Left lung (tissue), 10 donors: Measurements from ENCODE around the gene PDE8B. TPM values are rescaled to one million over a fixed set of nuclear protein-coding genes. Genes with fewer than 3 reads are reported as not detected.
A peak's percentile ranks its signal among the peaks of the same experiment; 100 is the strongest.

Experiments
- ATAC-seq: fragments of 200-7000 bp; cut with Tn5 transposase; one replicate; pipeline ENCODE4 v1.9.1; 2020; ENCODE audit warnings: moderate library complexity
- DNase-seq, 4 donors: peaks; one replicate each; pipeline ENCODE4 v3.0.0-alpha.2; 2013 to 2020
- H3K27ac ChIP-seq, 2 donors: fragments of 200-600 bp; sonication (generic) in 1 of 2; one replicate each; pipeline versions ENCODE4 v1.5.0 to v1.8.0; 2020 to 2021
- H3K27me3 ChIP-seq, 2 donors: fragments of 200-600 bp; sonication (generic) in 1 of 2; one replicate each; pipeline versions ENCODE4 v1.5.0 to v1.8.0; 2020 to 2021
- H3K36me3 ChIP-seq, 2 donors: fragments of 200-600 bp; sonication (generic) in 1 of 2; one replicate each; pipeline versions ENCODE4 v1.5.0 to v1.8.0; 2020 to 2021
- H3K4me1 ChIP-seq, 2 donors: fragments of 200-600 bp; one replicate each; pipeline ENCODE4 v1.8.0; 2021
- H3K4me3 ChIP-seq, 2 donors: fragments of 200-600 bp; sonication (generic) in 1 of 2; one replicate each; pipeline versions ENCODE4 v1.5.0 to v1.8.0; 2020 to 2021; ENCODE audit warnings: mild to moderate bottlenecking in 1 of 2
- H3K9me3 ChIP-seq, 2 donors: fragments of 200-600 bp; sonication (generic) in 1 of 2; one replicate each; pipeline versions ENCODE4 v1.5.0 to v1.8.0; 2020 to 2021
- CTCF ChIP-seq, 2 donors: fragments of 200-600 bp; sonication (generic) in 1 of 2; IDR thresholded peaks; one replicate each; pipeline versions ENCODE4 v1.5.0 to v1.8.0; 2021; ENCODE audit warnings: antibody characterized with exemption in 2 of 2
- intact Hi-C, 2 donors: fragments of 100-400 bp; cut with DNase I; formaldehyde crosslinking; loops; one replicate each; pipeline versions ENCODE4 v1.11.2 to v1.14.2; 2022
- polyA plus RNA-seq, 6 donors: library from polyadenylated mRNA; unstranded; fragments of 120-200 nt; gene quantifications; one replicate each; pipeline ENCODE4 v1.2.1, GENCODE V29; 2013; ENCODE audit not compliant: insufficient read length in 6 of 6
- total RNA-seq, 2 donors: library from RNA; stranded (reverse); fragmentation: NEBNext Ultra II Directional; extraction: Animal tissue kit (Norgen Biotek cat#: 25700); gene quantifications; one replicate each; pipeline ENCODE4 v1.2.1, GENCODE V29; 2021
- donor health status: DM: no; HTN: yes; CAD: no.
- donor health status: DM: no; HTN: no; CAD: no.

PDE8B gene
- total and polyA plus RNA-seq, 8 donors: 3.3 to 8.7 (median 6.5) TPM

- no peaks in the 10 kb centered on the region for H3K27me3 ChIP-seq
- H3K27ac ChIP-seq: no peak overlapping the region
- H3K4me3 ChIP-seq: no peak overlapping the region
- no peak for TF ChIP-seq CTCF (IDR thresholded peaks at IDR 0.05)
- ATAC-seq (no peak), DNase-seq (no peak)
- H3K9me3 ChIP-seq: no peaks in the 10 kb centered on the region
- intact Hi-C loops: no loop called here
- peaks cover 0 to 3% of the 10 kb centered on the region in 2 donors for H3K4me1 ChIP-seq
- peaks cover 0 to 13% of the 10 kb centered on the region in 2 donors for H3K36me3 ChIP-seq
These were observed 214.4 kb downstream of the PDE8B start for GRCh38 chr5:77424921-77425320.

- ATAC-seq: peak; percentile 7
- DNase-seq: no peak
These were observed 214.9 kb downstream of the PDE8B start for GRCh38 chr5:77425420-77425819.

GRCh38 chr5:77425998-77426659 is 215.6 kb downstream of the PDE8B start:
- H3K27ac ChIP-seq: no peak overlapping the region
- DNase-seq (no peak), ATAC-seq (peak; percentile 69)
- H3K4me3 ChIP-seq: no peak overlapping the region
- peaks cover 0 to 3% of the 10 kb centered on the region in 2 donors for H3K4me1 ChIP-seq
- H3K9me3 ChIP-seq: no peaks in the 10 kb centered on the region
- TF ChIP-seq CTCF (IDR thresholded peaks at IDR 0.05): no peak
- no peaks in the 10 kb centered on the region for H3K27me3 ChIP-seq
- intact Hi-C loops: no loop called here
- H3K36me3 ChIP-seq: peaks cover 0 to 25% of the 10 kb centered on the region in 2 donors

More at GRCh38 chr5:77425420-77425819, 214.9 kb downstream of the PDE8B start:
- Histone ChIP-seq H3K27ac (no peak overlapping the region), H3K9me3 (no peaks in the 10 kb centered on the region), H3K4me1 (peaks cover 0 to 3% of the 10 kb centered on the region in 2 donors), H3K4me3 (no peak overlapping the region), H3K36me3 (peaks cover 0 to 18% of the 10 kb centered on the region in 2 donors), H3K27me3 (no peaks in the 10 kb centered on the region)
- intact Hi-C loops: no loop called here
- TF ChIP-seq CTCF (IDR thresholded peaks at IDR 0.05): no peak

- Histone ChIP-seq H3K27ac (no peak overlapping the region), H3K36me3 (peaks cover 0 to 31% of the 10 kb centered on the region in 2 donors), H3K9me3 (no peaks in the 10 kb centered on the region), H3K27me3 (no peaks in the 10 kb centered on the region), H3K4me3 (no peak overlapping the region), H3K4me1 (peaks cover 0 to 3% of the 10 kb centered on the region in 2 donors)
- DNase-seq (no peak), ATAC-seq (peak; percentile 38)
- no peak for TF ChIP-seq CTCF (IDR thresholded peaks at IDR 0.05)
- intact Hi-C loops: no loop called here
These were observed 216.2 kb downstream of the PDE8B start for GRCh38 chr5:77426670-77427069.

- TF ChIP-seq CTCF (IDR thresholded peaks at IDR 0.05): no peak
- ATAC-seq (no peak), DNase-seq (no peak)
- peaks cover 0 to 44% of the 10 kb centered on the region in 2 donors for H3K36me3 ChIP-seq
- peaks cover 0 to 3% of the 10 kb centered on the region in 2 donors for H3K4me1 ChIP-seq
- H3K4me3 ChIP-seq: no peak overlapping the region
- H3K27ac ChIP-seq: no peak overlapping the region
- H3K9me3 ChIP-seq: no peaks in the 10 kb centered on the region
- no peaks in the 10 kb centered on the region for H3K27me3 ChIP-seq
- intact Hi-C loops: no loop called here
These were observed 217.5 kb downstream of the PDE8B start for GRCh38 chr5:77427998-77428397.
